GM21619 (cell line): Measurements from ENCODE around the gene GIMAP8.
"Not testable (repeated sequence)": the region's sequence is repeated elsewhere in the genome, so short reads cannot be mapped to it uniquely, and the experiment has no call there.

Experiments used
- ATAC-seq: cut with Tn5 transposase; IDR thresholded peaks from one replicate; pipeline ENCODE4 v1.9.1; 2021; ENCODE audit not compliant: unreplicated experiment

GIMAP8 gene

GRCh38 chr7:150435390-150436073 is 14.9 kb upstream of the GIMAP8 start:
- ATAC-seq, result peak; percentile 92

GRCh38 chr7:150439967-150440366 is 10.5 kb upstream of the GIMAP8 start:
- no peak for ATAC-seq

GRCh38 chr7:150441524-150441923 is 8.9 kb upstream of the GIMAP8 start:
- ATAC-seq, result no peak

GRCh38 chr7:150442811-150443210 is 7.6 kb upstream of the GIMAP8 start:
- no peak for ATAC-seq

GRCh38 chr7:150443793-150444540 is 6.5 kb upstream of the GIMAP8 start:
- ATAC-seq, result no peak

GRCh38 chr7:150444674-150445365 is 5.6 kb upstream of the GIMAP8 start:
- no peak for ATAC-seq

GRCh38 chr7:150446288-150446938 is 4.0 kb upstream of the GIMAP8 start:
- no peak for ATAC-seq

- no peak for ATAC-seq
Measured at GRCh38 chr7:150447966-150448788, 2.3 kb upstream of the GIMAP8 start.

GRCh38 chr7:150448789-150449147 is 1.7 kb upstream of the GIMAP8 start:
- peak; percentile 55 for ATAC-seq

- no peak for ATAC-seq
Measured at GRCh38 chr7:150449206-150449952, 1.1 kb upstream of the GIMAP8 start.

- ATAC-seq, result peak; percentile 35
Measured at GRCh38 chr7:150451097-150451793, 815 bp downstream of the GIMAP8 start.

- no peak for ATAC-seq
Measured at GRCh38 chr7:150451833-150452461, 1.5 kb downstream of the GIMAP8 start.

- no peak for ATAC-seq
Measured at GRCh38 chr7:150453181-150453580, 2.8 kb downstream of the GIMAP8 start.

GRCh38 chr7:150453892-150454291 is 3.5 kb downstream of the GIMAP8 start:
- ATAC-seq, result no peak

- ATAC-seq, result not testable (repeated sequence)
Measured at GRCh38 chr7:150457064-150457463, 6.6 kb downstream of the GIMAP8 start.

GRCh38 chr7:150458235-150458634 is 7.8 kb downstream of the GIMAP8 start:
- ATAC-seq, result no peak

- ATAC-seq, result no peak
Measured at GRCh38 chr7:150458756-150459155, 8.3 kb downstream of the GIMAP8 start.

GRCh38 chr7:150461520-150461919 is 11.1 kb downstream of the GIMAP8 start:
- ATAC-seq, result no peak

GRCh38 chr7:150462413-150462812 is 12.0 kb downstream of the GIMAP8 start:
- ATAC-seq, result no peak
